ENCODE results near the gene ADORA1.

Gene ADORA1

GRCh38 chr1:203175827-203176241, 48.3 kb downstream of the ADORA1 start:
- no peak for DNase-seq

DNA sequence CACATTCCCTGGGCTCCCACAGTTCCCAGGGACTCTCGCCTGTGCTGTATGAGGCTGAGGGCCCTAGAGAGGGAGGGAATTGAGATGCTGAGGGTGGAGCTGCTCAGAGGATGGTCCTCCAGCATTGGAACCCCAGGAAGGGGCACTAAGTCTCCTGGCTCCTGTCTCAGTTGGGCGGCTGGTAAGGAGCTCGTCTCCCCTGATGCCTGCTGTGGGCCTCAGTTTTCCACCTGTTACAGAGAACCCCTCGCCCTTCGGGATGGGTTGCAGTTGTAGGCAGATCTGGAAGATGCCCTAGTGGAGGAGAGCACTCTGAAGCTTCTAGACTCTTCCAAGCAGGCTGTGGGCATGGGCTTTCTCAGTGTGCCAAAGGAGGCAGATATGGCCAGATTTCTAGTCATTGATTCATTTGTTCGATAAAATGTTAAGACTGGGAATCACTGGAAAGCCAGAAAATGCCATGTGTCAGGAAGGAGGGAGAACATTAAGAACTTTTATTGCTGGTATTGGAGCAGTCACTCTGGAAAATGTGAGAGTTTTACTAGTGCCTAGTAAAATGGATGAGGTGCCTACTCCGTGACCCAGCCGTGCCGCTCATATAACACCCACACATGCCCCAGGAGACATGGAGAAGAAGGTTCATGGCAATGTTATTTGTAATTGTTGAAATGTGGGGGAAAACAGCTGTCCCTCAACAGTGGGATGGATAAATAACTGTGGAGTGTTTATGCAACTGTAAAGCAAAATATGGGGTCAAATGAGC, 48.9 kb downstream of the ADORA1 start:
- no peak for DNase-seq

DNA sequence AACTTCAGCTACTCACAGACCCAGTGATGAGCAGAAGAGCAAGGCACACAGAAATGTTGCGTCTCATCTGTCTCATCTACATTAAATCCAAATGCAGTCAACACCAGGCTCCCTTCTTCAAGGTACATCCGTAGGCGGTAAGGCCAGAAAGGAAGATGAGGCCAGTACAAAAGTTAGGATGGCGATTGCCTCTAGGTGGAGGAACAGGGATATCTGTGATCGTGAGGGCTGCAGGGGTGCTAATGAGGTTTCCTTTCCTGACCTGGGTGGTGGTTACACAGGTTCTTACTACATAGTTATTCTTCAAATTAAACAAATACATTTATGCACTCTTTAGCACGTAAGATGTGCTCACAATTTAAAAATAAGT, 49.5 kb downstream of the ADORA1 start:
- DNase-seq, result no peak

DNA sequence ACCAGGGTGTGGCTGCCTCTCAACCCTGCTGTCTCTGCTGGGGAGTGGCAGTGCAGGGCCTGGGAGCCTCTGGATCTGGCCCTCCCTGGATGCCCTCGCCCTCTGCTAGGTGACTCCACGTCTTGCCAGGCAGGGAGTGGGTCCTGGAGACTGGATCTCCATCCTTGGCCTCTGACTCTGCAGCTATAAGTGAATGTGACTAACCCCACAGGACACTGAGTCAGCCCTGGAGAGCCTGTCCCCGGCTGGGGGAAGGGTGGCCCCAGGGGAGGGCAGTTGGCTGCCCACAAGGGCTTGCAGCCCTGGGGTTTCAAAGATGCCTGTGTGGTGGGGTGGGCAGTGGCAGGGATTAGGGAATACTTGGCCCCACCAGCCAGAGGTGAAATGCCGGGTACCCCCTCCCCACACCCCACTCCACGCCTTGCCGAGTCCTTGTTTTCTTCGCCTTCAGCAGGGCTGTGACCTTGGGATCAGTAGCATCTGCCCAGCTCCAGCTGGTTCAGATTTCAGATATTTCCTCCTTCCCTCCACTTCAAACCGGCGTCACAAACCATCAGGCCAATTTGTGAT, 50.0 kb downstream of the ADORA1 start:
- DNase-seq, result no peak

GRCh38 chr1:203178083-203178482, 50.6 kb downstream of the ADORA1 start:
- DNase-seq, result no peak

DNA sequence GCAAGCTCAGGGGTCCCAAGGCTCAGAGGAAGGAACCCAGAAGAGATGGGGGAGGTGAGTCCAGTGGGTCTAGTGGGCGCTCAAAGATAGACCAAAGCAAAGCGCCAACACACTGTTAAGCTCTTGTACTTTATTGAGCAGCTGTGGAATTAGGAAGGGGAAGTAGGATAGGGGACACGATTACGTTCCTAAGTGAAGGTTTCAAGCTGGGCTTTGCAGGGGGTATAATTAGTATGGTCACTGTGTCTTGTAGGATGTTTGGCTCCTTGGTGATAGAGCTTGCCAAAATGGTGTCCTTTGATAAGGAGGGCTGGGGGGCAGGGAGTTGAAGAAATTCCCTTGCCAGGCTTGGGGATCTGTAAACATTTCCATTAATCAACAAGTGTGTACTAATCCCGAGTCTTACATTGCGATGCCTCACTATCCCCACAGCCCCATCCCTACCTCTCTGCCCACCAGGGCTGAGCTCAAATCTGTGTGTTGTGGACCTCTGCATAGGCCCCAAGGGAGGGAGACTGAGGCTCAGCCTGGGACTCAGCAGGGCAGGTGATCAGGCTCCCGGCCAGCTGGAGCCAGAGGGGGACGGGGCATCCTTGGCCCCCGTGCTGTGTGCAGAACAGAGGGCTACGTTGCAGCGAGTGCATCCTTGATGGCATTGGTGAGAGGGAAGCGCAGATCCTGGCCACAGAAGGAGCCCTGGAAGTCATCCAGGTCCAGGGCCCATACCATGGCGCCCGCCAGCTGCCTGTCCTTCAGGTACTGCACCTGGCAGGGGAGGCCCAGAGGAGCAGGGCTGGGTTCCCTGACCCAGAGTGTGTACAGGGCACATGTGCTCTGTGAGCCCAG, 51.5 kb downstream of the ADORA1 start:
- no peak for DNase-seq

DNA sequence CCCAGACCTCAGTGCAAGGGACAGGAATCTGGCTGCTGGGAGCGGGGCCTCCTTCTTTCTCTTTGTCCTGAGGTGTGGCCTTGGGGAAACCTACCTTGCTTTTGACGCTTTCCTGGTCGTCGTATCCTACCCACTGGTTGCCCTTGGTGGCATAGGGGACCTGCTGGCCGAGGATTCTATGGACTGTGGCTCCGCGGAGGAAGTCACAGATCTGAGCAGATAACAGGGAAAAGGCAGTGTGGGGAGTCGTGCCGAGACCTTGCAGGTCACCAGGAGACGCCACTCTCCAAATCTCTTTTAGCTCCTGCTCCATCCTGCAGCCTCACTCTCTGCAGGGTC, 52.1 kb downstream of the ADORA1 start:
- DNase-seq, result no peak

DNA sequence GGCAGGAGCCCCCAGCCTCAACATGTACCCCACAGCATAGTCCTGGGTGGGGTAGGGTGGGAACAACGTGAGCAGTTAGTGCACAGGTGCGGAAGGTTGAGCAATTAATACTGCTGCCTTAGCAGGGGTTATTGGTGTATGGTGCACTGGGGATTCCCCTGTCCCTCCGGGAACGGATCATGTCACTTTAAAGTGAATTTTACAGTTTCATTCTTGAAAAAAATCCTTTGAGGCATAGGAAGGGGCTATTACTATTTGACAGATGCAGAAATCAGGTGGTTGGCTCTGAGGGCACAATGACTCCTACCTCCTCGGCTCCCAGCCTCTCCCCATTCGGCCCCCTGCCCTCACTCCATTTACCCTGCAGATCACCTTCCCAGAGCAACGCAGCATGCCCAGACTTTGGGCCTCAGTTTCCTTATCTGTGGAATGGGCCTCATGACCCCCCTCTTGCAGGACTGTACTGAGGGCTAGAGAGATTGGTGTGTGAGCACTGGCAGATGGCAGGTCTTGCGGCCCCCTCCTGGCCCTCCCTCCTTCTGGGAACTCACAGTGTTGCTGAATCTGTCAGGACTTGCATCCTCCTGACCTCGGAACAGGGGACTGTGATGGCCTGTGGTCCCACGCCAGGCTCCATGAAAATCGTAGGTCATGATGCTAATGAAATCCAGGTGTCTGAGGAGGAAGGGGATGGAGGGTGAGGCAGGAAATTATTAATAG, 53.2 kb downstream of the ADORA1 start:
- no peak for DNase-seq

- DNase-seq, result no peak
These were observed 54.3 kb downstream of the ADORA1 start for GRCh38 chr1:203181586-203182386.

- DNase-seq, result no peak
These were observed 54.9 kb downstream of the ADORA1 start for GRCh38 chr1:203182387-203182953.

DNA sequence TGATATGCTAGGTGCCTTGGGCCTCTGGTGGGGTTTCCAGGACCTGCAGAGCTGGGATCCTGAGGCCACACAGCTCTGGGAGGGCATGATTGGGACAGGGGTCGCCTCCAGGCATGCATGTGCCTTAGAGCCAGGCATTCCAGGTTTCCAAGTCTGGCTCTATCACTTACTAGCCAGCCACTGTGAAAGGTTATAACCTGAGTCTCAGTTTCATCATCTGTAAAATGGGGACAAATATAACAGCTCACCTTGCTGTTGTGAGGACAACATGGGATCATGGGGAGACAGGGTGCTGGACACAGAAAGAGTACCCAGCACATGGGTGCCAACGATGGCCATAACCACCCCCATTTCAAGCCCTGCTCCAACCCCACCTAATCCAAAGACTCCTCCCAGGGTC, 56.3 kb downstream of the ADORA1 start:
- no peak for DNase-seq

GRCh38 chr1:203184467-203184866, 56.9 kb downstream of the ADORA1 start:
- no peak for DNase-seq

GRCh38 chr1:203185061-203185461, 57.5 kb downstream of the ADORA1 start:
- no peak for DNase-seq

GRCh38 chr1:203185585-203185984, 58.1 kb downstream of the ADORA1 start:
- no peak for DNase-seq

GRCh38 chr1:203186091-203186445, 58.5 kb downstream of the ADORA1 start:
- no peak for DNase-seq

- no peak for DNase-seq
These were observed 59.1 kb downstream of the ADORA1 start, which contains the start of gene CHI3L1 for GRCh38 chr1:203186446-203187303. TSS of gene CHI3L1 (minus strand) at chr1:203186704. CDS start at chr1:203186623, 81 bp downstream.

DNA sequence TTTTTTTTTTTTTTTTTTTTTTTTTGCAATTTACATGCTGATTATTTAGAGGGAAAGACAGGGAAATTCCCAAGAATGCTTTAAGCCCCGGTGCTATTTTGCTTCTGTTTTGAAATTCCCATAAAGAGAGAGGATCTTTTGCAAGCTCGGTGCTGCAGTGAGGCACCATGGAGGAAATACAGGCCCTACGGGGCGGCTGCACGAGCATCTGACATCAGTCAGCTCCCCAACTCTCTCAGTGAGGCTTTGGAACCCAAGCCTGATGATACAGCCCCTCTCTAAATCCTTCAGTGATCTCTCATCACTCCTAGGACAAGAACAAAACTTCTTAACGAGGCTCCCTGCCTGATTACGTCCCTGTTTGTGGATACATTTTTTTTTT, 59.8 kb downstream of the ADORA1 start:
- DNase-seq, result no peak

GRCh38 chr1:203187689-203188264, 60.3 kb downstream of the ADORA1 start:
- DNase-seq, result no peak

GRCh38 chr1:203188686-203189232, 61.2 kb downstream of the ADORA1 start:
- DNase-seq, result no peak

- DNase-seq, result no peak
These were observed 62.4 kb downstream of the ADORA1 start for GRCh38 chr1:203189951-203190352.

Measured in NCI-H187 treated with DMSO at 0.1 percent for 48 hours (cell line).